HL-60 (cell line): ENCODE data around the gene VPREB3.

ENCODE experiments used
- DNase-seq, 2 experiments: peaks; one replicate each; pipeline ENCODE4 v3.0.0-alpha.2; 2010 to 2020; ENCODE audit warnings: low read depth in 1 of 2, low spot score in 1 of 2
- H3K27ac ChIP-seq: fragments of 250-450 bp; sonication (Bioruptor Pico); replicated peaks from 2 replicates; pipeline ENCODE4 v1.5.1; 2020; ENCODE audit warnings: mild to moderate bottlenecking, moderate library complexity
- H3K27me3 ChIP-seq: fragments of 250-450 bp; sonication (Bioruptor Pico); 2 replicates; pipeline ENCODE4 v1.5.1; 2021; ENCODE audit warnings: mild to moderate bottlenecking, moderate library complexity; ENCODE audit not compliant: insufficient read depth, poor library complexity, severe bottlenecking
- H3K4me3 ChIP-seq: replicated peaks from 2 replicates; pipeline ENCODE4 v1.5.1; 2011; ENCODE audit warnings: mild to moderate bottlenecking, control low read depth, low read length; ENCODE audit not compliant: insufficient read depth
- GABPA ChIP-seq: IDR thresholded peaks from 2 replicates; pipeline ENCODE4 v1.6.1; 2012; ENCODE audit warnings: low read depth
- POLR2AphosphoS5 ChIP-seq: IDR thresholded peaks from 2 replicates; pipeline ENCODE4 v1.6.1; 2012; ENCODE audit warnings: low read depth
- SPI1 ChIP-seq: IDR thresholded peaks from 2 replicates; pipeline ENCODE4 v1.6.1; 2012; ENCODE audit warnings: low read depth, mild to moderate bottlenecking, borderline replicate concordance
- TF ChIP-seq, protein P1 (sequence below): IDR thresholded peaks from one replicate; pipeline ENCODE4 v1.5.1; 2011; ENCODE audit warnings: low read length, control low read depth, inconsistent platforms; ENCODE audit not compliant: insufficient read depth
- TF ChIP-seq, protein P2 (sequence below): IDR thresholded peaks from 2 replicates; pipeline ENCODE4 v1.6.1; 2012; ENCODE audit warnings: low read depth; ENCODE audit not compliant: insufficient replicate concordance

Gene VPREB3

DNA sequence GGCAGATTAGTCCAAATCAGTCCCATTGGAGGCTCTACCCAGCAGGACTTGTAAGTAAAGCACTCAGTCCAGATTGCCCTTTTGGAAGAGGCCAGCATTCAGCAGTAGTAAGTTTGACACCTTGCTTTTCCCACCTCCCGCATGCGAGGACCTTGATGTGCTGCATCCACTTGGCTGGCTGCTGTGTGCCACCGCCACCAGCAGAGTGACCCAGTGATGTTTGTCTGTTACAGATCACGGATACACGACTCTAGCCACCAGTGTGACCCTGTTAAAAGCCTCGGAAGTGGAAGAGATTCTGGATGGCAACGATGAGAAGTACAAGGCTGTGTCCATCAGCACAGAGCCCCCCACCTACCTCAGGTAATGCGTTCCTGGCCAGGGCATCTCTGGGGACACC lies 39.1 kb upstream of the VPREB3 start:
- no peak overlapping the region for H3K27ac ChIP-seq
- H3K27me3 ChIP-seq, result no peaks in the 10 kb centered on the region
- H3K4me3 ChIP-seq, result no peak overlapping the region
- TF ChIP-seq, protein P1, sequence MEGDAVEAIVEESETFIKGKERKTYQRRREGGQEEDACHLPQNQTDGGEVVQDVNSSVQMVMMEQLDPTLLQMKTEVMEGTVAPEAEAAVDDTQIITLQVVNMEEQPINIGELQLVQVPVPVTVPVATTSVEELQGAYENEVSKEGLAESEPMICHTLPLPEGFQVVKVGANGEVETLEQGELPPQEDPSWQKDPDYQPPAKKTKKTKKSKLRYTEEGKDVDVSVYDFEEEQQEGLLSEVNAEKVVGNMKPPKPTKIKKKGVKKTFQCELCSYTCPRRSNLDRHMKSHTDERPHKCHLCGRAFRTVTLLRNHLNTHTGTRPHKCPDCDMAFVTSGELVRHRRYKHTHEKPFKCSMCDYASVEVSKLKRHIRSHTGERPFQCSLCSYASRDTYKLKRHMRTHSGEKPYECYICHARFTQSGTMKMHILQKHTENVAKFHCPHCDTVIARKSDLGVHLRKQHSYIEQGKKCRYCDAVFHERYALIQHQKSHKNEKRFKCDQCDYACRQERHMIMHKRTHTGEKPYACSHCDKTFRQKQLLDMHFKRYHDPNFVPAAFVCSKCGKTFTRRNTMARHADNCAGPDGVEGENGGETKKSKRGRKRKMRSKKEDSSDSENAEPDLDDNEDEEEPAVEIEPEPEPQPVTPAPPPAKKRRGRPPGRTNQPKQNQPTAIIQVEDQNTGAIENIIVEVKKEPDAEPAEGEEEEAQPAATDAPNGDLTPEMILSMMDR, result no peak
- TF ChIP-seq GABPA (no peak), POLR2AphosphoS5 (no peak), SPI1 (no peak)
- TF ChIP-seq, protein P2, sequence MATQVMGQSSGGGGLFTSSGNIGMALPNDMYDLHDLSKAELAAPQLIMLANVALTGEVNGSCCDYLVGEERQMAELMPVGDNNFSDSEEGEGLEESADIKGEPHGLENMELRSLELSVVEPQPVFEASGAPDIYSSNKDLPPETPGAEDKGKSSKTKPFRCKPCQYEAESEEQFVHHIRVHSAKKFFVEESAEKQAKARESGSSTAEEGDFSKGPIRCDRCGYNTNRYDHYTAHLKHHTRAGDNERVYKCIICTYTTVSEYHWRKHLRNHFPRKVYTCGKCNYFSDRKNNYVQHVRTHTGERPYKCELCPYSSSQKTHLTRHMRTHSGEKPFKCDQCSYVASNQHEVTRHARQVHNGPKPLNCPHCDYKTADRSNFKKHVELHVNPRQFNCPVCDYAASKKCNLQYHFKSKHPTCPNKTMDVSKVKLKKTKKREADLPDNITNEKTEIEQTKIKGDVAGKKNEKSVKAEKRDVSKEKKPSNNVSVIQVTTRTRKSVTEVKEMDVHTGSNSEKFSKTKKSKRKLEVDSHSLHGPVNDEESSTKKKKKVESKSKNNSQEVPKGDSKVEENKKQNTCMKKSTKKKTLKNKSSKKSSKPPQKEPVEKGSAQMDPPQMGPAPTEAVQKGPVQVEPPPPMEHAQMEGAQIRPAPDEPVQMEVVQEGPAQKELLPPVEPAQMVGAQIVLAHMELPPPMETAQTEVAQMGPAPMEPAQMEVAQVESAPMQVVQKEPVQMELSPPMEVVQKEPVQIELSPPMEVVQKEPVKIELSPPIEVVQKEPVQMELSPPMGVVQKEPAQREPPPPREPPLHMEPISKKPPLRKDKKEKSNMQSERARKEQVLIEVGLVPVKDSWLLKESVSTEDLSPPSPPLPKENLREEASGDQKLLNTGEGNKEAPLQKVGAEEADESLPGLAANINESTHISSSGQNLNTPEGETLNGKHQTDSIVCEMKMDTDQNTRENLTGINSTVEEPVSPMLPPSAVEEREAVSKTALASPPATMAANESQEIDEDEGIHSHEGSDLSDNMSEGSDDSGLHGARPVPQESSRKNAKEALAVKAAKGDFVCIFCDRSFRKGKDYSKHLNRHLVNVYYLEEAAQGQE, result no peak
- no peak for DNase-seq

DNA sequence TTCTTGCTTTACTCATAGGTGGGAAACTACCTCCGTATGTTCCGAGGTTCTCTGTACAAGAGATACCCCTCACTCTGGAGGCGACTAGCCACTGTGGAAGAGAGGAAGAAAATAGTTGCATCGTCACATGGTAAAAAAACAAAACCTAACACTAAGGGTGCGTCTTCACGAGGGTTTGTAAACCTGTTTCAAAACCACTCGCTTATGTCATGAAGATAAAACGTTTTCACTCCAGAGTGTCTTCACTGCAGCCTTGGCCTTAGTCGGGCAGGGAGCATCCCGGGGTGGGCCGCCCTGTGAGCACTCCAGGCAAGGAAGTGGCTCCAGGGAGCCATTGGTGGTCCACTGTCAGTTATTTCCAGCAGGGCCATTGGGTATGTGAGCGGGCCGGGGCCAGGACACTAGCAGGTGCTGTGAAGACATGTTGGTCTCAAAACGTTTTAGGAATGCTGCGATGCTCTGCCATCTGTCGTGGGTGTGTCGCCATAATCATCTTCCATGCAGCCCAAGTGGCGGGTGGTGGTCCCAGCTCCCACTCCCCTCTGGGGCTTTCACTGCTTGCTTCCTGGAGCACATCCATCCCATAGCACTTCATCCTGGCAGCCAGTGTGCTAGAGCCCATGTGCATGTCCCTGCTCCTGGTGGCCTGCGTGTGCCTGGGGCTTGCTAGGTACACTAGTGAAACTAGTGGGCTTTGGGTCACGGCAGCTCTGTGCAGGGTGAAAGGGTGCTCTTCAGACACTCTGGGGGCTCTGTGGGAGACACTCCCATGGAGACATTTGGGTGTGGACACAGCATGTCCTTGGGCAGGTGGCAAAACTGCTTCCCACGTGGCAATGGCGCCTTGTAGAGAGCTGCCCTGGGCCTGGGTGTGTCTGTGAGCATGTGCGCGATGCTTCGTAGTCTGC lies 37.8 kb upstream of the VPREB3 start:
- TF ChIP-seq SPI1 (no peak), GABPA (no peak), POLR2AphosphoS5 (no peak)
- TF ChIP-seq, protein P2, result no peak
- TF ChIP-seq, protein P1, result no peak
- H3K27me3 ChIP-seq, result no peaks in the 10 kb centered on the region
- H3K4me3 ChIP-seq, result no peak overlapping the region
- no peak overlapping the region for H3K27ac ChIP-seq
- no peak for DNase-seq

DNA sequence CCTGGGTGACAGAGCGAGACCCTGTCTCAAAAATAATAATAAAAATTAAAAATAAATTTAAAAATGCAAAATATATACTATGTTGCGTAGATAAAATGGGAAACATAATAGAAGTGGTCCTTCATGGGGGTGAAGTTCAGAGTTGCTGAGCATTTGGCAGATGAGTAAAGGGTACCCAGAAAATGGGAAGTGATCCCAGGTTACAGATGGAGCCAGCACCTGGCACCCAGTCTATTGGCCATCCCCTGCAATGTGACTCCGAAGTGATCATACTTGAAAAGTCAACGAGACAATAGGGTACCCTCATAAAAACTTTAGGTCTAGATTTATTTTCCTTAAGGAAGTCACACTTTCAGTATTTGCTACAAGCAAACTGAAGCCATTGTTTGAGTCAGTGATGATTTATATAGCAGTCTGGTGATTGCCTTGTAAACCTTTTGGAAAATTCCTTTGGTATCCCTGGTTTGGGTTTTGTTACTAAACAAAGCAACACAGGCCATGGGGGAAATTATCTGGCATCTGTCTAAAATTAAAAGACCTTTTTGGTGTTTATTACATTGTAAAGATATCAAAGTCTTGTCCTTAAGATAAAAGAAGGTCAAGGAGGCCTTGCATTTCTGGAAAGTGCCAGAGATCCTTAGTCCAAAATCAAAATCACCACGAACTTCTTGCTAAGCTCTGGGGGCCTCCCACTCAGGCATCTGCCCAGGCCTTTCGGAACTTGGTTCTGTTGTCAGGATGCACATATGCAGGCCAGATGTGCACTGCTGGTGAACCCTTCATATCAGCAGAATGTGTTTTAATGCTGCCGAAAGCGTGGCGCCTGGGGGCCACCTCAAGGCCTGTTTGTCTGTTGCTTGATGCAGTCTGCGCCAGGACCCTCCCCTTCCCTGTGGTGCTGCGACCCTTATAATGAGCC lies 36.9 kb upstream of the VPREB3 start:
- TF ChIP-seq POLR2AphosphoS5, result no peak
- TF ChIP-seq, protein P1, result no peak
- TF ChIP-seq, protein P2, result no peak
- no peak for TF ChIP-seq GABPA
- TF ChIP-seq SPI1, result no peak
- no peak overlapping the region for H3K4me3 ChIP-seq

More for the DNA sequence above, 36.9 kb upstream of the VPREB3 start:
- DNase-seq, result no peak
- H3K27me3 ChIP-seq, result no peaks in the 10 kb centered on the region
- no peak overlapping the region for H3K27ac ChIP-seq
